GM18499 (cell line): ENCODE data around the gene CELF4.

Experiments used
- ATAC-seq: cut with Tn5 transposase; IDR thresholded peaks from one replicate; pipeline ENCODE4 v1.9.1; 2021; ENCODE audit warnings: moderate number of reproducible peaks; ENCODE audit not compliant: insufficient read depth, unreplicated experiment

CELF4 gene

DNA sequence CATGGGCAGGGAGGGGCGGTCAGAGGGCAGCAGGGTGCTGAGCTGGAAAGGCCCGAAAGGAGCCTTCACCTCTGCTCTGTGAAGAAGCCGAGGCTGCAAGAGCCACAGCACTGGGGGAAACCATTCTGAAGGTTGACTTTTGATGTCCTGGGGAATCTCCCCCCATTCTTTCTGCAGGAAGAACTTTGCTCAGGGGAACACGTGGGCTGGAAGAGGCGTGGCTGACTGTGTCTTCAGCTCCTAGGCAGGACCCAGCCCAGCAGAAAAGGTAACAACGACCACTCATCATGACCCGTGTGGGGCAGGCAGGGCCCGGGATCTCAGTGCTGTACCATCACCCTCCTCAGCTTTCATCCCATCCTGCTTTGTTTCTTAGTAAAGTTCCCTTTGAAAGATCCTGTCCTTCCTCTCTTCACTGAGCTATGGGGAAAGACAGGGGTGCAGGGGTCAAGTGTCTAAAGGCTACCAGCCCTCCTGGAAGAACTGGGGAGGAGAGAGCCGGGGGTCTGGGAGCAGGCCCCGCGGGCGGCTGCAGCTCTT lies 312.7 kb downstream of the CELF4 start:
- no peak for ATAC-seq

GRCh38 chr18:37252342-37252741 lies 313.3 kb downstream of the CELF4 start:
- ATAC-seq, result no peak

DNA sequence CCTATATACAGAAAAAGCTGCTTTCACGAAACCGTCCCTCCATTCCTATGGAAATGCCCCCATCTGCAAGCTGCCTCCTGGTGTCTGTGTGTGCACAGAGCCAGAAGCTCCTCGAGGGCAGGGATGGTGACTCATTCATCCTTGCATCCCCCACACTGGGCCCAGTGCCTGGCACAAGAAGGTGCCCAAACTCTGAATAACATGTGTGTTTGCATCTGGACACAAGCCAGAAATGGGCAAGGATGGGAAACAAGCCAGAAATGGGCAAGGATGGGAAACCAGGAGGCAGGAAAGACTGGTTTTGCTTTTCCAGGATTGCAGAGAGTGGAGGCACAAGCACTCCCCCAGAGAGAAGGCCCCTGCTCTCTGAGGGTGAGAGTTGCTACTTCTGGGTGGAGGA lies 313.9 kb downstream of the CELF4 start:
- no peak for ATAC-seq

- ATAC-seq, result no peak
Observed at GRCh38 chr18:37249895-37250618, 315.5 kb downstream of the CELF4 start.

- ATAC-seq, result no peak
Observed at GRCh38 chr18:37249171-37249886, 316.3 kb downstream of the CELF4 start.

GRCh38 chr18:37248281-37248680 lies 317.3 kb downstream of the CELF4 start:
- ATAC-seq, result no peak

DNA sequence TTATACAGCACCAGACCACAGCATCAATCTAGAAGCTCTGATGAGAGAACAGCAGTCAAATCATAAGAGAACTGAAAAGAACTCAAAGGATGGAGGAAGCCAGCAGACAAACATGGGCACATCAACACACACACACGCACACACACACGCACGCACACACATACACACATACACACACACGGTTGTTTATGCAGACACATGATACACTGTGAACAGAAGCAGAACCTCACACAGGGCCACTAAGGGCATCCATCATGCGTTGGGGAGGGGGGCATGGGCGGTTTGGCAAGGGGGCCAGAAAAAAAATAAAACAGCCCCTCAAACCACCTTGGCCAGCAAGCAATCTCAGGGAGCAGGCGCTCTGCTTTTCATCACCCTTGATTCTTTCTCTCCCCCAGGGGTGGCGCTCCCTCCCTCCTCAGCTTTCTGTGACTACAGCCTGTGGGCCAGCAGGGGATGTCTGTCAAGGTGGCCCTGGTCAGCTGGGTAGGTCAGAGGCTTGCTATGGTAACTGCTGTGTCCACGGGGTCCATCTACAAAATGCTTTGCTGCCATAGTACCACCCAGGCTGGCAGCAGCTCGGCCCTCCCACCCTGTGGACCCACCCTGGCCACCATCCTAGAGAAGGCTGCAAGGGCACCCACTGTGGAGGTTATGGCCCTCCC lies 318.0 kb downstream of the CELF4 start:
- ATAC-seq, result no peak

DNA sequence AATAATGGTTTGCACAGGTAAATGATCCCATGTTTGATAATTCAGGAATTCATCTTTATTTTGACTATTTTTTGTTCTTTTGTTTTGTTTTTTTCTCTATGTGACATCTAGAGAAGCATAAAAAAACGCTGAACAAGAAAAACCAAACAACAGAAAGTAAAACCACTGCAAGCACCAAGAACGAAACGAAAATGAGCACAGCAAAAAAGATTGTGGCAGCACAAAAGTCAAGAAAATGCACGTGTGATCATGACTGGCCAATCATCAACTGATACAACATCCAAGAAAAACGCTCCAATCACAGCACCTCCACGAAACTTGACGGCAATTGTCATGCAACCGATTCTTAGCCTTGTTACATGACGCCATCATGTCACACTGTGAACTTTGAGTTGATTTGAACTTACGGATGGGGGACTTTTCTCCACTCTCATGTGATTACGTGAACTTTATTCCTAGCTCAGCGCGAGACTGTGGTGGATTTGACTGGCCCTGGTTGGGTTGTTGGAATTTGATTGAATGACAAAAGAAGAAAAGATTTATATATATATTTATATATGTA lies 318.7 kb downstream of the CELF4 start:
- ATAC-seq, result no peak

- ATAC-seq, result no peak
Observed at GRCh38 chr18:37244618-37245017, 321.0 kb downstream of the CELF4 start.

DNA sequence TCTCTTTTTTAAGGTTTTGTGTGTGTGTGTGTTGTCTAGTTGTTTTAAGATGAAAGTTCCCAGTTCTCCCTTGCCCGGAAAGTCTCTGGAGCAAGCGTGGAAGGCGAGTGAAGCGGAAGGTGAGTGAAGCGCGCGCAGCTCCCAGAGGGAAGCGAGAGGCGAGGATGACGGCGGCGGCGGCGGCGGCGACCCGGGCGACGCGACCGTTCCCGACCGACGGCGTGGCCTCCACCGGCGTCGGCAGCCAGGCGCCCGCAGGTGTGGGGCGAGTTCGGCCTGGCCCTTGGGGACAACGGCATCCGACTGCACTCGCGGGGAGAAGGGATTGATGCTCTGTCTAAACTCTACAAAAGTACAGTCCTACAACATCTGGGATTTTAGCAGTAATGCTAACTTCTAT lies 321.9 kb downstream of the CELF4 start:
- ATAC-seq, result no peak

DNA sequence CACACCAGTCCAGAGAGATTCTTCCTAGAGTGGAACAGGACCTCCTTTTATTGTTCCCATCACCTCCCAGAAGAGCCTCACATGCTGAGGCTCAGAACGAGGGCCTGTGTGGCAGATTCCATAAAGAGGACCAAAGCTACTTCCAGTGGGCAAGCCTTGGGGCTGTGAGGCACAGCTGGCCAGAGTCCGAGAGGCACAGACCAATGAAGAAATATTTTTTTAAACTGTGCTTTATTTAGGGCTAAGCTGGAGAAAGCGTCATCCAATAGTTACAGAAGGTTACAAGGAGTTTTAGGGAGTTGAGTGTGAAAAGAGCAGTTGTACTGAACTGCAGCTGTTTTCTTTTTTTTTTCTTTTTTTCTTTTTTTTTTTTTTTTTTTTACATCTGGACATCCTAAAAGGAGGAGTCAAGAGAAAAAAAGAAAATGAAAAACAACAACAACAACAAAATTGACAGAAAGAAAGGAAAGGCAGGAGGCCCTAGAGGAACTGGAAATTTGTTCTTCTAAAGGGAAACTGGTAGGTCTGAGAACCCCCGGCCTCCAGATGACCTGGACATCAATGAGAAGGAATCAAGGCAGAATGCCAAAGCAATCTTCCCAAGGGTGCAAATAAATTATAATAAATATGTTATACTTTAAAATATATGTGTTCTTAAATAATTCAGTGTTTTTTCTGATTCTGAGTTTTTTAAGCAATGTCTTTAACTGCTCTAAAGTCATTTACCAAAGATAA lies 322.6 kb downstream of the CELF4 start:
- ATAC-seq, result no peak

DNA sequence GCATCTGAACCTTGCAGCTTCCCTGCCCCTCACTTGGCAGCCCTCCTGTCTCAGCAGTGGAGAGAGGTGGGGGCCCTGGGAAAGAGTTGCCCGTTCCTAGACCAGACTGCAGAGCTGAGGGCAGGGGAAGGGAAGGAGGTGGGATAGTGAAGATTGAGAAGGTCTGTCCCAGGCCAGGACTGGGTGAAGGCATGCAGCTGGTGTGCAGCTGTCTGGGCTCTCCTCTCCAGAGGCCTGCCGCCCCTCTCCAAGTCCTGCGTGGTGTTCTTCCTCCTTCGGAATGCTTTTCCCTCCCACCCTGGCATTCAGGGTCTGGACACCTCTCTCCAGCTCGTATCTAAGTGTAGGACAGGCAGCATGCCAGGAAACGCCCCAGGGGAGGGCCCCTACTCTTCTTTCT lies 323.5 kb downstream of the CELF4 start:
- no peak for ATAC-seq

GRCh38 chr18:37238282-37239108 lies 327.1 kb downstream of the CELF4 start:
- ATAC-seq, result no peak

DNA sequence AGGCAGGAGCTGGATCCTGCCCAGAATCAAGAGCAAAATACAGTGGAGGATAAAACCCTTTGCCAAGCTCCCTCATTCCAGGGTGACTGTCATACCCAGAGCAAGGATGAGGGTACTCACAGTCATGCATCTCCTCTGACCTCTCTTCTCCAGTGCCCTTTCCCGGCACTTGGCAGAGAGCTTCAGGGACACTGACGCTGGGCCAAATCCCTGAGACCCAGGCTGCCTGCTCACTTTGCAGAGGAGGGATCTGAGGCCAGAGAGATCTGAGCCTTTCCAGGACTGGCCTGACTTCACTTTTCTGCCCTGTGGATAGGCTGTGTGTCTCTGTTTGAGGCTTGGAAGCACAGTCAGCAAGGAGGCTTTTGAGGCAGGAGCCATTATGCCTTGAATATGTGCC lies 330.0 kb downstream of the CELF4 start:
- ATAC-seq, result no peak

DNA sequence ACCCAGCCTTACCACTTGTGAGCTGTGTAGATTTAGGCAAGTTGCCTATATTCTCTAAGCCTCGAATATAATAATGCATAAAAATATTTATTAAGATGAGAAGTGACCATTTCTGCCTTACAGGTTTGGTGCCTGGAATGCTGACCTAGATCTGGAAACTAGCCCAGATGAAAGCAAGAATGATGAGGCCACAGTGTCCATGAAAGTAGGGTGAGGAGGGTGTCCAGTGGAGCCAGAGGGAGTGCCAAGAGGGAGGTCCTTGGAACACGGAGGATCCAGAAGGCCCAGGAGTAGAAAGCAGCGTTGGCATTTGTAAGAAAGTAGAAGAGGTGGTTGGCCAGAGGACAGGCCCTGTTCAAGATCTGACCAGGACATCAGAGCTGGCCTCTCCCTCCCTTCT lies 334.3 kb downstream of the CELF4 start:
- no peak for ATAC-seq

DNA sequence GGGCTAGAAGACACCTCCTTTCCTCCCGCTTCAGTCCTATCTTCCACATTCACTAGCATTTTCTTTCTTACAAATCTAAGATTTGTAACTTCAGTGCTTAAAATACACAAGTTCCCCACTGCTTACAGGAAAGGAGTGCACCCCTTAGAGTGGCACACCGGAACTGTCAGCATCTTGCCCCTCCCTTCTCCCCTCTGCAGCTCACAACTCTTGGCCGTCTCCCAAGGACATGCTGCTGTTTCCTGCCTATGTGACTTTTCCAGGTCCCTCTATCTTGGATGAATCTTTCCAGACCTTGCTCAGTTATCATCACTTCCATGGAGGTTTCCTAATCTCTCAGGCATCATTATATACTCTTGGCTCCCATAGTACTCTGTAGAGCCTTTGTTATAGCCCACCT lies 334.8 kb downstream of the CELF4 start:
- no peak for ATAC-seq

DNA sequence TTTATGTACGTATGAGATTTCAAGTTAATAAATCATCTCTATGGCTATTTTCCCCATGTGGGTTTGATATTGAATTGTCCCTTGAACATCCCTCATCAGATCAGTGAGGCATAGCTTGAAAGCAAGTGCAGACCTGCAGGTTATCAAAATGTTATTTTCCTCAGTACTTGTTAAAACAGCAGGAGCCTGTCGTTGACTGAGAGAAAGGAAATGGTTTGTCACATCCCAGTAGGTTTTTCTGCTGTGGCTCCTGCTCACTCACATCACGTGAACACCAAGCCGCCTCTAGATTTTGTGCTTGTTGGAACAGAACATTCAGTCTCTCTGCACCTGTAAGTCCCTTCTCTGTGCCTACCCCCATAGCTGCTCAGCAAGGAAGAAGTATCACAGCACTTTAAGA lies 340.3 kb downstream of the CELF4 start:
- ATAC-seq, result no peak

DNA sequence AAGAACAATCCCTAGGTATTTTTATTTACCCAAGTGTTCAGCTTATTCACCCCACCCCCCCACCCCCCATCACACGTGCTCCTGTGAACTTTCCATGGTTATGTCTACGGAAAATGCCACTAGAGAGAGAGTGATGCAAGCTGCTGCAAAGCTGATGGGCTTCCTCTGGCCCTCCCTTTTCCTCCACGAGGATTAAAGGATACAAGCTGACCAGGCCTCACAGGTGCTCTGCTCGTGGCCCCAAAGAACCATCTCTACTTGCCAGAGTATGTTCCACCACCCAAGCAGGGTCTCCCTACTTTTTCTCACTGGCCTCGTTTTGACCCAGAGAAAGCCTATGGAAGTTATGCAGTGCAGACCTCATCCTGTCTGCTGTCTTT lies 342.6 kb downstream of the CELF4 start:
- ATAC-seq, result no peak

DNA sequence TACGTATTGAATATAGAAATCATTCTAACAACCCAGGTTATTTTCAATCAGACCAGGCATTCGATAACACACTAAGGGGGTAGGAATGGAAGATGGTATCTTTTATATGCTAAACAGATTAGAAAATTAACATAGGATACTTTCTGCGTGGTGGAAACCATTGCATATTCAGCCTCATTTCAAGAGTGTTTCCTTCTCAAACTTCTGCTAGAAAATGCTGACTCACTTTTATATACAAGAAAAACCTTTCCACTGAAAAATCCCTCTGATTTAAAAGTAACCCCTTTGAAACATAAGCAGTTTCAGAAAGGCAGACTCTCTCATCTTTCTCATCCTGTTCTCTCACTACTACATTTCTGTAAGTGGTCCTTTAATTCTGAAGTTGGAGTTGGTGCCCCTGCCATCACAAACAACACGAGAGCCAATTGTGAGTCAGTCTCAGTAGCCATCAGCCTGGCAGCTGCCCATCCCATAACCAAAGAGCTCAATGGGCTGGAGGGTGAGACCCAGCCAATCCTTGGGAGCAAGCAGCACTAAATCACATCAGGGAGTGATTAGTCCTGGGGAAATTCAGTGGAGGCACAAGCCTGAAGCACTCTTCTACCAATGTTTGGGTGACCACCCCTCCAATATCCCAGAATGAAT lies 343.1 kb downstream of the CELF4 start:
- ATAC-seq, result no peak
